G401 (cell line): ENCODE data around the gene FBLN7. TPM values are rescaled to one million over a fixed set of nuclear protein-coding genes. Genes with fewer than 3 reads are reported as not detected.
"Not testable (repeated sequence)": the region's sequence is repeated elsewhere in the genome, so short reads cannot be mapped to it uniquely, and the experiment has no call there.

Experiments used
- DNase-seq: peaks from one replicate; pipeline ENCODE4 v3.0.0-alpha.2; 2015; ENCODE audit warnings: low spot score
- in situ Hi-C: cut with HindIII; loops from 2 replicates; pipeline ENCODE4 v1.10.0; 2016; ENCODE audit warnings: low sequenced_read_pairs, mixed read lengths
- total RNA-seq: library from RNA; depleted of rRNA; stranded (reverse); fragments of >200 nt; shearing (Covaris generic); gene quantifications from 2 replicates; pipeline ENCODE4 v1.2.3, GENCODE V29; 2014; rRNA removed

The FBLN7 gene
- total RNA-seq, 1 experiment from 2014 or later: not detected

GRCh38 chr2:112201696-112202430 is 63.7 kb downstream of the FBLN7 start:
- DNase-seq: peak; percentile 16
- in situ Hi-C loops: no loop called here

- peak; percentile 3 for DNase-seq
- in situ Hi-C loops: no loop called here
These were observed 66.2 kb downstream of the FBLN7 start for GRCh38 chr2:112204411-112204810.

GRCh38 chr2:112207905-112208304 is 69.7 kb downstream of the FBLN7 start:
- DNase-seq, in situ Hi-C loops: not testable (repeated sequence)

- in situ Hi-C loops: no loop called here
- peak; percentile 22 for DNase-seq
These were observed 78.0 kb downstream of the FBLN7 start for GRCh38 chr2:112216167-112216566.

GRCh38 chr2:112217854-112218253 is 79.7 kb downstream of the FBLN7 start:
- DNase-seq: no peak
- in situ Hi-C loops: no loop called here

GRCh38 chr2:112220186-112220585 is 82.0 kb downstream of the FBLN7 start:
- no peak for DNase-seq
- in situ Hi-C loops: no loop called here

- DNase-seq: no peak
- in situ Hi-C loops: no loop called here
These were observed 82.6 kb downstream of the FBLN7 start for GRCh38 chr2:112220831-112221230.

GRCh38 chr2:112229348-112229747 is 91.2 kb downstream of the FBLN7 start:
- no peak for DNase-seq
- in situ Hi-C loops: no loop called here

- in situ Hi-C loops: no loop called here
- no peak for DNase-seq
These were observed 92.2 kb downstream of the FBLN7 start for GRCh38 chr2:112230371-112230770.

Other genes with a start within 250 kb of the FBLN7 start
- gene MERTK, start 239.8 kb upstream of the FBLN7 start, total RNA-seq: 11.3 and 12.1 TPM in 2 replicates
- 12.4 and 13.8 TPM in 2 replicates for gene TMEM87B, start 83.1 kb upstream of the FBLN7 start, total RNA-seq
- gene ZC3H8, start 116.7 kb downstream of the FBLN7 start, total RNA-seq: 3.7 and 3.8 TPM in 2 replicates
- 0.98 and 1.7 TPM in 2 replicates for gene ZC3H6, start 137.2 kb downstream of the FBLN7 start, total RNA-seq